Measurements from ENCODE around the gene STIM2.

STIM2 gene

DNA sequence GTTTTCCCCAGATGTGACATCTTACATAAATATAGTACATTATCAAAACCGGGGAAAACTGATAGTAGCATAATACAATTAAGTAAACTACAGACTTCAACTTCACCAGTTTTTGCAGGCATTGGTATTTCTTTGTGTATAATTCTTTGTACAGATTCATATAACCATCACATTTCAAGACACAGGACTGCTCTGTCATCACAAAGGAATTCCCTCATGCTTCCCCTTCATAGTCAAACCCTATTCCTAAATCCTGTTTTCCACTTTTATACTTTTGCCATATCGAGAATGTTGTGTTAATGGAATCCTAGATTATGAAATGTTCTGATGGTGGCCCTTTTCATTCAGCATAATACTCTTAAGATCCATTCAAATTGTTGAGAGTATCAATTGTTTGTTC, 36.0 kb downstream of the STIM2 start:
- Histone ChIP-seq H3K9ac (ENCODE audit: low read length) (no peak overlapping the region), H3K27me3 (ENCODE audit: control insufficient read depth, insufficient read depth, low read length) (no peaks in the 10 kb centered on the region), H3K4me1 (ENCODE audit: control insufficient read depth, insufficient read depth, low read length) (no peaks in the 10 kb centered on the region), H3K36me3 (ENCODE audit: control insufficient read depth, insufficient read depth, low read length) (no peaks in the 10 kb centered on the region), H3K4me3 (ENCODE audit: low read length) (no peak overlapping the region), H3K27ac (ENCODE audit: low read depth, low read length) (no peak overlapping the region)

DNA sequence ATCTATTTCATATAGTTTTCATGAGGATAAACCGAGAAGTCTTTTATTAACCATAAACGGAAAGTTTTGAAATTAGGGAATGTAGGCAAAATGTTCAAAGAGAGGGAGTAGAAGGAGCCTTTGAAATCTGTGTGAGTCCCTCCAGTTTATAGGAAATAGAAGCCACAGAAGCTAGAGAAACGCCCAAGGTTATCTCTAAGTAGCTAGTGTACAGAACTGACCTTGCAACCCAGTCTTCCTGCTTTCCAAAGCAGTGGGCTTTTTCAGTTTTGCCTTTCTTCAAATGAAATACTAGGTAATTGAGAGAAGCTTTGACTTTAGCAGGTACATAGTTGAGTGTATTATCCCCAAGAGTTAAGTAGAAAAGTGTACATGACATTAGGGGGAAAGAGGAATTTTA, 39.4 kb downstream of the STIM2 start:
- H3K4me1 ChIP-seq (ENCODE audit: control insufficient read depth, insufficient read depth, low read length), result no peaks in the 10 kb centered on the region
- no peaks in the 10 kb centered on the region for H3K36me3 ChIP-seq (ENCODE audit: control insufficient read depth, insufficient read depth, low read length)
- H3K4me3 ChIP-seq (ENCODE audit: low read length), result no peak overlapping the region
- no peaks in the 10 kb centered on the region for H3K27me3 ChIP-seq (ENCODE audit: control insufficient read depth, insufficient read depth, low read length)
- no peak overlapping the region for H3K9ac ChIP-seq (ENCODE audit: low read length)
- no peak overlapping the region for H3K27ac ChIP-seq (ENCODE audit: low read depth, low read length)

DNA sequence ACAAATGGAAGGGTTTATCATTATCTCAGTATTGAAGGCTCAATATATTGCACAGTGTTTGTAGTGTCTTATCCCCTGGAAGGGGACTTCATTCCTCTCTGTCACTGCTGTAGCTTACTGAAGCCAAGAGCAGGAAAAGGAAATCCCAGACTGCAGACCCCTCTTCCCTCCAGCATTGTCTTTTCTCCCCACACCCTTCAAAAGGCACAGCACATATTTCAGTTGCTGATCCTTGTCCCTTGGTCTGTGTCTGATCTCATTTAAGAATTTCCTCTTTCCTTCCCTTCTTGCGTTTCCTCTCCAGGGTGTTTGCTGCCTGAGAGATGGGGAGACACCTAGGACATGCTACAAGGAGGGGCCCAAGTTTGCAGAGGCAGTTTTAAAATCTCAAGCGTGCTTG, 40.1 kb downstream of the STIM2 start:
- Histone ChIP-seq H3K4me1 (ENCODE audit: control insufficient read depth, insufficient read depth, low read length) (no peaks in the 10 kb centered on the region), H3K4me3 (ENCODE audit: low read length) (no peak overlapping the region), H3K27ac (ENCODE audit: low read depth, low read length) (no peak overlapping the region), H3K9ac (ENCODE audit: low read length) (no peak overlapping the region), H3K36me3 (ENCODE audit: control insufficient read depth, insufficient read depth, low read length) (no peaks in the 10 kb centered on the region), H3K27me3 (ENCODE audit: control insufficient read depth, insufficient read depth, low read length) (no peaks in the 10 kb centered on the region)

DNA sequence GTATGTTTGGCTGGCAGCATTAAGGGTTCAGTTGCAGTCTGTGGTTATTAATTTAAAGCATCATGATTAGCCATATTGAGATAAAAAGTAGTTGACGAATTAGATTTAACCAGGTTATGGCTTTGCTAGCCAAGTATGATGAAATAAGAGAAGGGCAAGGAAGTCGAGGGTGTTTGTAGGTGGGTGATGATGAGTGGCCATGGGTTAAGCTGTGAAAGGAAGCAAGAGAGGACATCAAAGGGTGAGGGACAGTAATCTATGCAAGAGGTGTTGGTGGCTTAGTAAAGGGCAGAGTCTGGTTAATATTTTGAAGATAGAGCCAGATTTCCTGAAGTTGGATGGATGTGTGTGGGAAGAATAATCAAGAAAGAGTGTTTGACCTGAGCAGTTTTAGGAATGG, 44.5 kb downstream of the STIM2 start:
- no peaks in the 10 kb centered on the region for H3K36me3 ChIP-seq (ENCODE audit: control insufficient read depth, insufficient read depth, low read length)
- no peak overlapping the region for H3K9ac ChIP-seq (ENCODE audit: low read length)
- H3K27ac ChIP-seq (ENCODE audit: low read depth, low read length), result no peak overlapping the region
- no peak overlapping the region for H3K4me3 ChIP-seq (ENCODE audit: low read length)
- H3K4me1 ChIP-seq (ENCODE audit: control insufficient read depth, insufficient read depth, low read length), result peaks cover 2% of the 10 kb centered on the region
- H3K27me3 ChIP-seq (ENCODE audit: control insufficient read depth, insufficient read depth, low read length), result no peaks in the 10 kb centered on the region

DNA sequence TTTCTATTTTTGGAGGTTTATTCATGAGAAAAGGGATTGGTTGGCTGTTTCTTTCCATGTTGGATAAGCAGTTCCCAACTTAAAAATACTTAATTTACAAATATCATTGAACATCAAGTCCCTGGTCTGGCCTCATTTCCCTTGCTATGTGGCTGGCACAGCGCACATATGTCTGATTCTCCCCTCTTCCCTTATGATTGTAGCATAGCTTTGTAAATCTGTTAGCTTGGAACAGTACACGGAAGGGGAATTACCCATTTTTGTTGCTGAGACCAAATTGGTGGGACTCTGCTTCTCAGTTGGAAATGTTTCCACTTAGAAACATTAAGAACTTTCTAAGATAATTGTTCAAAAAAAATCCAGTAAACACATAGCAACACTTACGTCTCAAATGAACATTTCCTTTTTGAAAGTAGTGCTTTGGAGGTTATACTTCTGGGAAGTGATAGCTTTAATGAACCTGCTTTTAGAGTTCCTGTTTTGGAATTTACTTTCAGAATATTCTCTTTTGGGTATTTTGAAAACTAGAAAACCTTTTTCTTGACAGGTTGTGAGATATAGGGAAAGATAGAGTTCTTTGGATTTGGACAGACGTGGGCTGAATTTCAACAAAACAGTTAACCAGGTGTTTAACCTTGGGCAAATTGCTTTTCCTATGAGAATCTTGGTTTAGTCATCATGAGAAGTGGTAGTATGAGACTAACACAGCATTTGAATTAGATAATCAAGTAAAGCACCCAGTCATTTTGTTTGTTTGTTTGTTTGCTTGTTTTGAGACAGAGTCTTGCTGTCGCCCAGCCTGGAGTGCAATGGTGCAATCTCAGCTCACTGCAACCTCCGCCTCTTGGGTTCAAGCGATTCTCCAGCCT, 47.3 kb downstream of the STIM2 start:
- Histone ChIP-seq H3K9ac (ENCODE audit: low read length) (no peak overlapping the region), H3K4me3 (ENCODE audit: low read length) (no peak overlapping the region), H3K36me3 (ENCODE audit: control insufficient read depth, insufficient read depth, low read length) (no peaks in the 10 kb centered on the region), H3K27ac (ENCODE audit: low read depth, low read length) (no peak overlapping the region), H3K27me3 (ENCODE audit: control insufficient read depth, insufficient read depth, low read length) (no peaks in the 10 kb centered on the region), H3K4me1 (ENCODE audit: control insufficient read depth, insufficient read depth, low read length) (peaks cover 2% of the 10 kb centered on the region)

DNA sequence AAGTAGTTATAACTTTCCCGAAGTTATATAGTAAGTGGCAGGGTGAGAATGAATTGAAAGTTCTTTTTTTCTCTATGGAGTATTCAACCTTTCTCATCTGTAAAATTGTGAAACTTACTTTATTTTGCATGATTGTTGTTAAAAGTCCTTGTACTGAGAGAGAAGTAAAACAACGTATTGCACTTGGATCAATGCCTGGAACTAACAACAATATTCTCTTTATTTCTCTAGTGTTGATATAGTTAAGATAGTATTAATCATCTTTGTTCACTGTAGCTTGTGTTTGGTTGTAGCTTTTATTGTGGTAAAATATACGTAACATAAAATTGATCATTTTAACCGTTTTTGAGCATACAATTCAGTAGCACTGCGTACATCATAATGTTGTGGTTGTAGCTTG, 48.7 kb downstream of the STIM2 start:
- Histone ChIP-seq H3K4me3 (ENCODE audit: low read length) (no peak overlapping the region), H3K36me3 (ENCODE audit: control insufficient read depth, insufficient read depth, low read length) (no peaks in the 10 kb centered on the region), H3K4me1 (ENCODE audit: control insufficient read depth, insufficient read depth, low read length) (peaks cover 2% of the 10 kb centered on the region), H3K9ac (ENCODE audit: low read length) (no peak overlapping the region), H3K27ac (ENCODE audit: low read depth, low read length) (no peak overlapping the region), H3K27me3 (ENCODE audit: control insufficient read depth, insufficient read depth, low read length) (no peaks in the 10 kb centered on the region)

DNA sequence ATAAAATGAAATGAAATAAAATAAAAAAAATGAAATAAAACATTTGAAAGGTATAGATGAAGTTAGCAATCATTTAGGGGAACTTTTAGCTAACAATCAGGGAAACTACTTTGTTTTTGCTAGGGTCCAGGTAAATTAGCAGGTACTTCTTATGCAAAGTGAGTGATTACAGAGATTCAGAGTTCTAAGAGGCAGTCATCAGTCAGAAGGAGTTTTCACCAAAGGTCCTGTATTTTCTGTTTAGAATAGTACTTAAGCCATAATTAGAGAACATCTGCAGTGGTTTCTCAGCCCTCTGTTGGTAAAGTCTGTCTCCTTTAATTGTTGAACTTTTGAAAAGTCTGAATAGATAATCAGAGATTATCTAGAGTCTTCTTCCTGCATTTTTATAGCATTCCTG, 50.6 kb downstream of the STIM2 start:
- no peak overlapping the region for H3K4me3 ChIP-seq (ENCODE audit: low read length)
- peaks cover 2% of the 10 kb centered on the region for H3K4me1 ChIP-seq (ENCODE audit: control insufficient read depth, insufficient read depth, low read length)
- H3K9ac ChIP-seq (ENCODE audit: low read length), result no peak overlapping the region
- H3K36me3 ChIP-seq (ENCODE audit: control insufficient read depth, insufficient read depth, low read length), result no peaks in the 10 kb centered on the region
- H3K27me3 ChIP-seq (ENCODE audit: control insufficient read depth, insufficient read depth, low read length), result no peaks in the 10 kb centered on the region
- no peak overlapping the region for H3K27ac ChIP-seq (ENCODE audit: low read depth, low read length)

DNA sequence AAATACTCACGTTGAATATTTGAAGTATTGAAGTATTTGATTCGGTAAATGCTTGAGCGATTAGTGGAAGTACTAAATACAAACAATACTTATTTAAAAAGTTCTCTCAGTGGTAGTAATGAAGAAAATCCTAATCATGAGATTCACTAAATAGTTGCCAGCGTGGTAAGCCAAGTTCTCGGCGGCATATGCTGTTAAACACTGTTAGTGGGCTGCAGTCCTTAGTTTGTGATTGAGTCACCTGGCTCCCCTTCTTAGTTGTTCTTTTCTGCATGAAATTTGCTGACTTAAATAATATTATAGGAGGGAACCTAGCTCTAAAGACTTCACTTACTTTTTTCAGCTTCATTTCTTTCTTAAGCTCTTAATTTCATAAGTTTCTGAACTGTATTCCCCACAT, 51.4 kb downstream of the STIM2 start:
- Histone ChIP-seq H3K27me3 (ENCODE audit: control insufficient read depth, insufficient read depth, low read length) (no peaks in the 10 kb centered on the region), H3K9ac (ENCODE audit: low read length) (no peak overlapping the region), H3K4me3 (ENCODE audit: low read length) (no peak overlapping the region), H3K27ac (ENCODE audit: low read depth, low read length) (no peak overlapping the region), H3K36me3 (ENCODE audit: control insufficient read depth, insufficient read depth, low read length) (no peaks in the 10 kb centered on the region), H3K4me1 (ENCODE audit: control insufficient read depth, insufficient read depth, low read length) (peaks cover 2% of the 10 kb centered on the region)

DNA sequence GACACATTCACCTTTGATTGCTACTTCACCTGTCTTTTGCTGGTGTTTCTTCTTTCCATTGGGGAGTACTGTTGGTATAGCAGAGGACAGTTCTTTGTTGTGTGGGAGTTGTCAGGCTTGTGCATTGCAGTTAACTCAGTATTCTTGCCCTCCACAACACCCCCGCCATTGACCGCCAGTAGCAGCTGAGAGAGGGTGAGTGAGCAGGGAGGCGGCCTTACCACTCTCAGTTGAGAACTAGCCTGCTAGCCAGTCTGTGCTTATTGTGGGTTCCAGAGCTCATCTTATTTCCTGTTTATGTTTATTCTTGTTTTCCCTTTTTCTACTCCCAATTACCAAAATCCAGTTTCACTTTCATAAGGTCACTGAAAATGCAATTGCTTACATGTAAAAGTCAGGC, 52.2 kb downstream of the STIM2 start:
- Histone ChIP-seq H3K27ac (ENCODE audit: low read depth, low read length) (no peak overlapping the region), H3K4me1 (ENCODE audit: control insufficient read depth, insufficient read depth, low read length) (peaks cover under 1% of the 10 kb centered on the region), H3K36me3 (ENCODE audit: control insufficient read depth, insufficient read depth, low read length) (no peaks in the 10 kb centered on the region), H3K27me3 (ENCODE audit: control insufficient read depth, insufficient read depth, low read length) (no peaks in the 10 kb centered on the region), H3K4me3 (ENCODE audit: low read length) (no peak overlapping the region), H3K9ac (ENCODE audit: low read length) (no peak overlapping the region)

DNA sequence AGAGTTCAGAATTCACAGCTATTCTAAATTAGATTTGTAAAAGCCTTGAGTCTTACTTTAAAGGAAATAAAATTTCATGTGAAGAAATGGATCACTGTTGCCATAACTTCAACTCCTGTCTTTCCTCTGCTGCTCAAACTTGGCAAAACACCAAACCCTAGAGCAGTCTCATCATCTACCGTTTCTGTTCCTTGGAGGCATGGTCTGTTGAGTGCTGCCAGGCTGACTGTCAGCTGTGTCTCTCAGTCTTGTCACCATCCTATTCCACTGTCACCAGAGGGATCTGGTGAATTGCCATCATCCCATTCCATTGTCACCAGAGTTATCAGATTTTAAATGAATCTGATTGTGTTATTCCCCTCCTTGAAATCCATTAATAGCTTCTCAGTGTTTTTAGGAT, 55.6 kb downstream of the STIM2 start:
- H3K9ac ChIP-seq (ENCODE audit: low read length), result no peak overlapping the region
- peaks cover 4% of the 10 kb centered on the region for H3K36me3 ChIP-seq (ENCODE audit: control insufficient read depth, insufficient read depth, low read length)
- H3K27me3 ChIP-seq (ENCODE audit: control insufficient read depth, insufficient read depth, low read length), result no peaks in the 10 kb centered on the region
- no peak overlapping the region for H3K4me3 ChIP-seq (ENCODE audit: low read length)
- no peak overlapping the region for H3K27ac ChIP-seq (ENCODE audit: low read depth, low read length)
- H3K4me1 ChIP-seq (ENCODE audit: control insufficient read depth, insufficient read depth, low read length), result no peaks in the 10 kb centered on the region

DNA sequence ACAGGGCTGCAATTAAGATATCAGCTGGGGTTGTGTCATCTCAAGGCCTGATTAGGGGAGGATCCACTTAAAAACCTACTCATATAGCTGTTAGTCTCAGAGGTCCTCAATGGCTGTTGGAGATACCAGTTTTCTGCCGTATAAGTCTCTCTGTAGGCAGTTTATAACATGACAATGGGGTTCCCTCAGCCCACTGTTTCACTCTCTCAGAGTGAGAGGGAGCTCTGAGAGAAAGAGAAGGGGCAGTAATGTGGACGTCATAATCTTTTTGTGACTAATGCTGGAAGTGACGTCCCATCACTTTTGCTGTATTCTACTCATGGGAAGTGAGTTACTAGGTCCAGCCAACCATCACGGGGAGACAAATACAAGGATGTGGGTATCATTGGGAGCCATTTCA, 70.3 kb downstream of the STIM2 start:
- Histone ChIP-seq H3K4me1 (ENCODE audit: control insufficient read depth, insufficient read depth, low read length) (no peaks in the 10 kb centered on the region), H3K27ac (ENCODE audit: low read depth, low read length) (no peak overlapping the region), H3K27me3 (ENCODE audit: control insufficient read depth, insufficient read depth, low read length) (no peaks in the 10 kb centered on the region), H3K9ac (ENCODE audit: low read length) (no peak overlapping the region), H3K36me3 (ENCODE audit: control insufficient read depth, insufficient read depth, low read length) (no peaks in the 10 kb centered on the region), H3K4me3 (ENCODE audit: low read length) (no peak overlapping the region)

DNA sequence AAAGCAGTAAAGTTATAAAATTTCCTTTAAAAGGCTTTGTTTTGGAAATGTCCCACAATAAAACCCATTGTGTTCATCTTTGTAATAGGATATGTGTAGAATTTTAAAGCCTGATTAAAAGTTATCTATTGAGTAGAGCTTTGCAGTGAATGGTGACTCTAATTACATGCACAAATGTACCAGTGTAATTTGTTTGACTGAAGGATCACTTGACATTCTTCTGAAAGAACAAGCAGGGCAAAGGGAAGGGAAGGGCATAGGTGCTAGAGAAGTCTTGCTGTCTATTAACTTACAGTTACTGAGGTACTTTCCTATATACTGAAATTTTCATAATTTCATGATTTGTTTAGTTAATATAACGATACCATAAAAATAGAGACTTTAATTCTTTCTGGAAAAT, 70.8 kb downstream of the STIM2 start:
- H3K27me3 ChIP-seq (ENCODE audit: control insufficient read depth, insufficient read depth, low read length), result no peaks in the 10 kb centered on the region
- H3K4me3 ChIP-seq (ENCODE audit: low read length), result no peak overlapping the region
- H3K4me1 ChIP-seq (ENCODE audit: control insufficient read depth, insufficient read depth, low read length), result no peaks in the 10 kb centered on the region
- H3K9ac ChIP-seq (ENCODE audit: low read length), result no peak overlapping the region
- H3K27ac ChIP-seq (ENCODE audit: low read depth, low read length), result no peak overlapping the region
- H3K36me3 ChIP-seq (ENCODE audit: control insufficient read depth, insufficient read depth, low read length), result no peaks in the 10 kb centered on the region

DNA sequence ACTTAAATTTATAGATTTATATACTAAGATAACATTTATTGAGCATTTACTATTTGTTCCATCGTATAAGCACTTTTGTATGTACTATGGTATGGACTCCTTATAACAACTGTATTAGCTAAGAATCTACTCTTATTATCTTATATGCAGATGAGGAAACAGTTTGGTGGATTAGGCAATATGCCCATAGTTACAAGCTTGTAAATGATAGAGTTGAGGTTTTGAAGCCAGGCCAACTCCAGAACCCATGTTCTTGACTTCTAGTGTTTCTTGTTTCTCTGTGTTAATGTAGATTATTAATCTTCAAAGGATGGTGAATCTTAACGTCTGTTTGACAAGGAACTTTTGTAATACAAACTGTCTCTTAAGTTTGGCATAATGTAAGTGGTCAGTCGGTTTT, 71.3 kb downstream of the STIM2 start:
- H3K27me3 ChIP-seq (ENCODE audit: control insufficient read depth, insufficient read depth, low read length), result no peaks in the 10 kb centered on the region

More for the DNA sequence above, 71.3 kb downstream of the STIM2 start:
- H3K9ac ChIP-seq (ENCODE audit: low read length), result no peak overlapping the region
- H3K4me3 ChIP-seq (ENCODE audit: low read length), result no peak overlapping the region
- H3K36me3 ChIP-seq (ENCODE audit: control insufficient read depth, insufficient read depth, low read length), result no peaks in the 10 kb centered on the region
- no peak overlapping the region for H3K27ac ChIP-seq (ENCODE audit: low read depth, low read length)
- no peaks in the 10 kb centered on the region for H3K4me1 ChIP-seq (ENCODE audit: control insufficient read depth, insufficient read depth, low read length)

Measured in rectal smooth muscle tissue (tissue), 1 donor.